Lung (tissue), 12 donors: ENCODE data around the gene ABHD4. TPM values are rescaled to one million over a fixed set of nuclear protein-coding genes. Genes with fewer than 3 reads are reported as not detected.

Experiments used
- ATAC-seq: fragments of 200-7000 bp; cut with Tn5 transposase; one replicate; pipeline ENCODE4 v1.9.1; 2020; ENCODE audit warnings: moderate number of reproducible peaks; ENCODE audit not compliant: insufficient read depth, low FRiP score
- DNase-seq, 3 donors: peaks; one replicate each; pipeline ENCODE4 v3.0.0-alpha.2; 2013 to 2017
- H3K27ac ChIP-seq, 2 donors: one replicate each; pipeline ENCODE4 v1.5.1; 2013; ENCODE audit warnings: mild to moderate bottlenecking in 2 of 2, moderate library complexity in 2 of 2, control low read depth in 1 of 2, inconsistent platforms in 1 of 2, low read depth in 1 of 2, low read length in 1 of 2
- H3K27me3 ChIP-seq, 3 donors: one replicate each; pipeline ENCODE4 v1.5.1; 2013; ENCODE audit warnings: low read length in 2 of 3; ENCODE audit not compliant: control insufficient read depth in 3 of 3, insufficient read depth in 3 of 3
- H3K36me3 ChIP-seq, 4 donors: one replicate each; pipeline ENCODE4 v1.5.1; 2013; ENCODE audit warnings: low read length in 4 of 4, mild to moderate bottlenecking in 1 of 4, moderate library complexity in 1 of 4; ENCODE audit not compliant: control insufficient read depth in 4 of 4, insufficient read depth in 4 of 4
- H3K4me1 ChIP-seq, 5 donors: one replicate each; pipeline ENCODE4 v1.5.1; 2013; ENCODE audit warnings: low read length in 5 of 5, mild to moderate bottlenecking in 2 of 5, moderate library complexity in 1 of 5; ENCODE audit not compliant: control insufficient read depth in 5 of 5, insufficient read depth in 5 of 5
- H3K4me3 ChIP-seq: one replicate; pipeline ENCODE4 v1.5.1; 2013; ENCODE audit warnings: mild to moderate bottlenecking, control low read depth, moderate library complexity
- H3K9ac ChIP-seq, 2 donors: one replicate each; pipeline ENCODE4 v1.5.1; 2013; ENCODE audit warnings: low read length in 2 of 2, control low read depth in 1 of 2; ENCODE audit not compliant: insufficient read depth in 1 of 2
- H3K9me3 ChIP-seq, 4 donors: one replicate each; pipeline ENCODE4 v1.5.1; 2013; ENCODE audit warnings: low read length in 3 of 4, mild to moderate bottlenecking in 1 of 4, moderate library complexity in 1 of 4; ENCODE audit not compliant: control insufficient read depth in 4 of 4, insufficient read depth in 3 of 4
- CTCF ChIP-seq: IDR thresholded peaks from 2 replicates; pipeline ENCODE4 v1.5.1; 2012; ENCODE audit warnings: mild to moderate bottlenecking; ENCODE audit errors: control extremely low read depth, extremely low read depth
- WGBS, 2 donors: extraction: QIAGEN DNeasy Blood & Tissue Kit; methylation state at CpG; one replicate each; pipeline ENCODE4 v1.1.7; 2013; 5-methylcytosine and 5-hydroxymethylcytosine counted together
- polyA plus RNA-seq, 2 donors: library from polyadenylated mRNA; stranded (reverse); fragments of 200-250 nt; gene quantifications; one replicate each; pipeline ENCODE4 v1.2.1, GENCODE V29; 2013
- total RNA-seq, 2 donors: library from RNA; depleted of rRNA in 1 of 2; stranded (reverse); fragments of >200 nt in 1 of 2; gene quantifications; one replicate each; pipeline ENCODE4 v1.2.1, GENCODE V29; 2014 to 2021
- donor health status: control.
- donor health status: control.
- donor health status: Bipolar disorder and iron deficiency.
- donor health status: healthy.
- donor health status: DM: yes; HTN: yes; CAD: no.

Gene ABHD4
- total and polyA plus RNA-seq, 4 donors, result 14.9 to 34.0 (median 23.9) TPM

- Histone ChIP-seq H3K27me3 (peaks cover 0 to 3% (median 0%) of the 10 kb centered on the region in 3 donors), H3K4me1 (no peaks in the 10 kb centered on the region), H3K9me3 (no peaks in the 10 kb centered on the region), H3K36me3 (no peaks in the 10 kb centered on the region), H3K27ac (no peak overlapping the region), H3K9ac (no peak overlapping the region), H3K4me3 (no peak overlapping the region)
- ATAC-seq (no peak), DNase-seq (peak in 1 of 3 donors; percentile 6)
- no peak for TF ChIP-seq CTCF
- 86 to 95% methylated on average over 7 of the region's 7 CpGs for WGBS, 2 donors
These were observed 52.1 kb downstream of the ABHD4 start for GRCh38 chr14:22650046-22650739.

DNA sequence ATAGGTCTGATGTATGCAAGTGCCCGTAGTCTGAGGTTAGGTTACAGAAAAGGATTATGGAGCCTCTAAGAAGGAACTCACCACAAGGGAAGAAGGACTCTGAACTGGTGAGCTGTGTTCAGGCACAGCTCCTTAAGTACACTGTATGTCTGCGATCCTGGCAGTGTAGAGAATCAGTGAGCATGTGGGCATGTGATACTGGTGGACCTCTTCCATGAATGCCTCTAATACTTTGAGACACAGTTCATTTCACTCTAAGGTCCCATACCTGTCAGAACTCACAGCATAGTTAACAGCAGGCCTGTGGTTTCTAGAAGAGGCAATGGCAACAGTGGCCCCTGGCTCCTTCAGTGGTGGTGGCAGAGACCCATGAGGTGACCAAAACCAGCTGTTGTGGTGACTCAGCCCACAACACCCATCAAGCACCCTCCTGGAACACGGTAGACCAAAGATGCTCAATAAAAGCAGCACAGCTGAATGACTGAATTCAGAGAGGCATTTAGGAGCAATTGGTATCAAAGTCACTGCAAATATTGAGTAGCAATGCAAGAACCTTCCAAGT, 52.9 kb downstream of the ABHD4 start:
- 68 to 85% methylated on average over 3 of the region's 3 CpGs for WGBS, 2 donors
- Histone ChIP-seq H3K4me1 (no peaks in the 10 kb centered on the region), H3K9me3 (no peaks in the 10 kb centered on the region), H3K27ac (no peak overlapping the region), H3K4me3 (no peak overlapping the region), H3K36me3 (no peaks in the 10 kb centered on the region), H3K27me3 (peaks cover 0 to 3% (median 0%) of the 10 kb centered on the region in 3 donors), H3K9ac (no peak overlapping the region)
- ATAC-seq, result no peak
- TF ChIP-seq CTCF, result no peak
- peak in 1 of 3 donors; percentile 5 for DNase-seq

DNA sequence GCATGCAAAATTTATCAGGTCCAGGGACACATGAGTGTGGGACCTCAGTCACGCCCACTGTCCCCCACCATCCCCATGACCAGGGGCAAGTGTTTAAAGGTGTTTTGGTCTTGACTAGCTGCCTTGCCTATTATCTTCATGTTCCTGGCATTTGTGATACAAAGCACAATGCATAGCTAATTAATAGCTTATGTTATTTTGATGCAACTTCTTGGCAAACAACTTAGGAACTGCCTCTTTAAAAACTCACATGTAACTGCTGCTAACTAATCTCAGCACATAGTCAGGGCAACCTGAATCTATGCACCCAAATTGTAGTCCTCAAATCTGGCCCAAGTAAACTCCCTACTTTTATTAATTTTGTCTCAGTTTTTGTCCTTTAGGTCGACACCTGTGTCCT, 53.5 kb downstream of the ABHD4 start:
- Histone ChIP-seq H3K9me3 (no peaks in the 10 kb centered on the region), H3K36me3 (no peaks in the 10 kb centered on the region), H3K9ac (no peak overlapping the region), H3K27ac (no peak overlapping the region), H3K4me1 (no peaks in the 10 kb centered on the region), H3K27me3 (peaks cover 0 to 3% (median 0%) of the 10 kb centered on the region in 3 donors), H3K4me3 (no peak overlapping the region)
- DNase-seq, result no peak
- no peak for ATAC-seq
- whole genome bisulfite sequencing, 2 donors, result 90 to 93% methylated on average over 2 of the region's 2 CpGs
- TF ChIP-seq CTCF, result no peak
